B cell (primary cell): ENCODE measurements around the gene DPP10. TPM values are rescaled to one million over a fixed set of nuclear protein-coding genes. Genes with fewer than 3 reads are reported as not detected.
"Not testable (repeated sequence)": the region's sequence is repeated elsewhere in the genome, so short reads cannot be mapped to it uniquely, and the experiment has no call there.

ENCODE experiments used
- ATAC-seq: fragments of 200-7000 bp; cut with Tn5 transposase; one replicate; pipeline ENCODE4 v1.10.0; 2021; ENCODE audit warnings: low read depth, mild to moderate bottlenecking, moderate number of reproducible peaks, moderate library complexity
- CTCF ChIA-PET: fragments of 350-600 bp; sonication (Branson Sonifier 250); formaldehyde crosslinking; loops from one replicate; lab custom pipeline; 2021; ENCODE audit warnings: antibody characterized with exemption, inconsistent platforms; lab: Charles Lee
- POLR2A ChIA-PET: fragments of 350-600 bp; sonication (Branson Sonifier 250); formaldehyde crosslinking; loops from one replicate; lab custom pipeline; 2021; ENCODE audit warnings: antibody characterized with exemption; lab: Charles Lee
- DNase-seq: peaks from one replicate; pipeline ENCODE4 v3.0.0; 2013
- H2AFZ ChIP-seq: 2 replicates; pipeline ENCODE4 v1.6.1; 2012; ENCODE audit warnings: mild to moderate bottlenecking, low read depth, low read length; ENCODE audit not compliant: insufficient read depth, poor library complexity, severe bottlenecking
- H3K27ac ChIP-seq, 2 donors: 1 replicate in 1 of 2; 2 replicates in 1 of 2; pipeline ENCODE4 v1.5.1; 2012 to 2013; ENCODE audit warnings: low read length in 2 of 2, mild to moderate bottlenecking in 2 of 2, moderate library complexity in 1 of 2
- H3K27me3 ChIP-seq, 4 experiments: fragments of 200-600 bp in 1 of 4; sonication (generic) in 1 of 4; replicated peaks in 1 of 4; 1 replicate in 2 of 4; 2 replicates in 2 of 4; pipeline versions ENCODE4 v1.6.1 to v1.7.0; 2013 to 2016; ENCODE audit warnings: low read length in 3 of 4, mild to moderate bottlenecking in 2 of 4, mixed read lengths in 1 of 4, moderate library complexity in 1 of 4; ENCODE audit not compliant: insufficient read depth in 4 of 4, control insufficient read depth in 3 of 4; ENCODE audit errors: control extremely low read depth in 1 of 4
- H3K36me3 ChIP-seq, 2 experiments: replicated peaks in 1 of 2; 1 replicate in 1 of 2; 2 replicates in 1 of 2; pipeline versions ENCODE4 v1.6.1 to v1.7.1; 2013; ENCODE audit warnings: low read length in 1 of 2; ENCODE audit not compliant: insufficient read depth in 2 of 2, control insufficient read depth in 1 of 2; ENCODE audit errors: control extremely low read depth in 1 of 2, extremely low read depth in 1 of 2
- H3K4me1 ChIP-seq, 2 donors: fragments of 200-600 bp in 1 of 2; sonication (generic) in 1 of 2; 1 replicate in 1 of 2; 2 replicates in 1 of 2; pipeline versions ENCODE4 v1.5.1 to v1.6.1; 2013 to 2017; ENCODE audit warnings: low read length in 2 of 2; ENCODE audit not compliant: control insufficient read depth in 2 of 2, insufficient read depth in 2 of 2
- H3K4me2 ChIP-seq: replicated peaks from 2 replicates; pipeline ENCODE3; 2012; ENCODE audit warnings: mild to moderate bottlenecking, low read depth, low read length; ENCODE audit not compliant: poor library complexity, severe bottlenecking
- H3K4me3 ChIP-seq, 5 experiments: fragments of 200-600 bp in 1 of 5; sonication (generic) in 1 of 5; 1 replicate in 3 of 5; 2 replicates in 2 of 5; pipeline versions ENCODE4 v1.5.1 to v1.7.0; 2011 to 2016; ENCODE audit warnings: low read length in 4 of 5, mild to moderate bottlenecking in 4 of 5, low read depth in 2 of 5, control low read depth in 1 of 5, moderate library complexity in 1 of 5; ENCODE audit not compliant: insufficient read depth in 1 of 5; ENCODE audit errors: control extremely low read depth in 1 of 5, extremely low read depth in 1 of 5
- H3K79me2 ChIP-seq: fragments of 200-600 bp; sonication (generic); one replicate; pipeline ENCODE4 v1.6.0; 2016; ENCODE audit warnings: low read length; ENCODE audit not compliant: control insufficient read depth, insufficient read depth
- H3K9ac ChIP-seq: fragments of 200-600 bp; sonication (generic); 2 replicates; pipeline ENCODE4 v1.6.1; 2017; ENCODE audit warnings: mild to moderate bottlenecking, low read length, moderate library complexity
- H3K9me3 ChIP-seq, 3 donors: one replicate each; pipeline versions ENCODE4 v1.6.1 to v1.7.1; 2013; ENCODE audit warnings: low read length in 2 of 3; ENCODE audit not compliant: control insufficient read depth in 2 of 3, insufficient read depth in 1 of 3; ENCODE audit errors: control extremely low read depth in 1 of 3
- H4K20me1 ChIP-seq: 2 replicates; pipeline ENCODE4 v1.6.0; 2012; ENCODE audit warnings: mild to moderate bottlenecking, low read length; ENCODE audit not compliant: insufficient read depth, control insufficient read depth, poor library complexity, severe bottlenecking
- H3K27ac Mint-ChIP-seq: one replicate; pipeline ENCODE4 v1.8.0; 2021; ENCODE audit warnings: mixed read lengths
- H3K27me3 Mint-ChIP-seq: one replicate; pipeline ENCODE4 v1.8.0; 2021; ENCODE audit warnings: mixed read lengths
- H3K4me1 Mint-ChIP-seq: one replicate; pipeline ENCODE4 v1.8.0; 2021; ENCODE audit warnings: mixed read lengths
- H3K4me3 Mint-ChIP-seq: one replicate; pipeline ENCODE4 v1.8.0; 2021; ENCODE audit warnings: mixed read lengths
- H3K9me3 Mint-ChIP-seq: one replicate; pipeline ENCODE4 v1.8.0; 2022; ENCODE audit warnings: mixed read lengths; ENCODE audit not compliant: insufficient read depth
- EZH2 ChIP-seq: IDR thresholded peaks from 2 replicates; pipeline ENCODE4 v1.6.1; 2012; ENCODE audit warnings: borderline replicate concordance, low read depth, mild to moderate bottlenecking, moderate library complexity, low read length; ENCODE audit not compliant: insufficient read depth, poor library complexity, severe bottlenecking
- WGBS: methylation state at CpG from one replicate; pipeline ENCODE4 v1.1.5; 2013; ENCODE audit warnings: missing lambda C conversion rate; ENCODE audit not compliant: insufficient coverage; 5-methylcytosine and 5-hydroxymethylcytosine counted together
- intact Hi-C: fragments of 100-400 bp; cut with micrococcal nuclease; formaldehyde crosslinking; loops from one replicate; pipeline ENCODE4 v1.10.0; 2022
- polyA plus RNA-seq: library from polyadenylated mRNA; depleted of rRNA; stranded (reverse); fragments of >200 nt; gene quantifications from 2 replicates; pipeline ENCODE4 v1.2.3, GENCODE V29; 2012
- total RNA-seq, 2 donors: library from RNA; stranded (reverse); fragments of 120-200 nt in 1 of 2; gene quantifications; 1 replicate in 1 of 2; 2 replicates in 1 of 2; pipeline versions ENCODE4 v1.2.3 to v1.2.4, GENCODE V29; 2013 to 2022
- TF ChIP-seq, protein P1 (sequence below): fragments of 200-600 bp; IDR thresholded peaks from one replicate; pipeline ENCODE4 v1.8.0; 2022; ENCODE audit warnings: antibody characterized with exemption, mild to moderate bottlenecking

The DPP10 gene
- total and polyA plus RNA-seq, 2 donors (not counting 1 experiment from before 2014, with no cell fraction given) = not detected

DNA sequence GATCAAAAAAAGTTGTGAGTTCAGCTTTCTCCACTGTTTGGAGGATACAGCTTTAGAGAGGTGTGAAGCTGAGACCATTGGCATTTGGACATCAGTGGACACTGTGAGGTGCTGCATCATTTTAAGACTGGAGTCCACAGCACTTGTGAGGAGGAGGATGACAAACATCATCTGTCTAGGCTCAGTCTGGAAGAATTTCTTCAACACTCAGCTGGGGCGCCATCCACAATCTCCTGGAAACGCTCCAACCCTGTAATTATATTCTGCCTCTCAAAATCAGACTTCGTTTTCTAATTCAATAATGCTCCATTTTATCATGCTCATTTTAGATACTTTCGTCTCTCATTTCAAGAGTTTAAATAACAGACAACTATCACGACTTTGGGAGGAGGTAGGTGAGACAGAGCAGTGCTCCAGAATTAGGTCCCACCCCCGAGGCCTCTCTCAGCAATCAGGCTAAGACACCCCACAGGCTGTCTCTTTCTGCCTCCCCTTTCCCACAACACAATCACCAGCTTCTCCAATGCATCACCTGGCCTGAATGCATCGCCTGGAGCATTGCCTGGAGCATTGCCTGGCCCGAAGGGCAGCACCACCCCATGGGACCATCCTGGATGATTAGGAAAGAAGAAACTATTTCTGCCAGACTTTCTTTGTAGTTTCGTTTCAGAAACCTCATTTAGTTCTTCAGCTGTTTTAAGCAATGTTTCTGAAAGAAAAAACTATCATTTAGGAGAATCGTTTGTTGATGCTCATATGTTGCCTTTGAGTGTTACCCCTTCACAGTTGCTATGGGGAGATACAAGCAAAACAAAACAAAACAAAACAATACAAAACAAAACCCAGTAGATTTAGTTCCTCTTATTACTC lies 37.0 kb upstream of the DPP10 start:
- no peaks in the 10 kb centered on the region for H4K20me1 ChIP-seq
- H3K9me3 ChIP-seq = peaks cover 0 to 5% (median 0%) of the 10 kb centered on the region in 3 donors
- no peak overlapping the region for H2AFZ ChIP-seq
- ChIA-PET CTCF (no interaction called here), POLR2A (no interaction called here)
- Mint-ChIP-seq H3K27ac (no peak overlapping the region), H3K27me3 (no peaks in the 10 kb centered on the region), H3K4me1 (no peaks in the 10 kb centered on the region), H3K9me3 (no peaks in the 10 kb centered on the region), H3K4me3 (no peak overlapping the region)
- H3K4me3 ChIP-seq = no peak overlapping the region
- no peak for TF ChIP-seq EZH2
- WGBS = 82% methylated on average over 6 of the region's 10 CpGs
- H3K4me2 ChIP-seq = no peak overlapping the region
- no peak overlapping the region for H3K9ac ChIP-seq
- no peaks in the 10 kb centered on the region for H3K79me2 ChIP-seq
- no peak for DNase-seq
- H3K27me3 ChIP-seq = no peaks in the 10 kb centered on the region
- no peaks in the 10 kb centered on the region for H3K4me1 ChIP-seq
- H3K36me3 ChIP-seq = no peaks in the 10 kb centered on the region
- ATAC-seq = no peak
- intact Hi-C loops = no loop called here
- H3K27ac ChIP-seq = no peak overlapping the region

DNA sequence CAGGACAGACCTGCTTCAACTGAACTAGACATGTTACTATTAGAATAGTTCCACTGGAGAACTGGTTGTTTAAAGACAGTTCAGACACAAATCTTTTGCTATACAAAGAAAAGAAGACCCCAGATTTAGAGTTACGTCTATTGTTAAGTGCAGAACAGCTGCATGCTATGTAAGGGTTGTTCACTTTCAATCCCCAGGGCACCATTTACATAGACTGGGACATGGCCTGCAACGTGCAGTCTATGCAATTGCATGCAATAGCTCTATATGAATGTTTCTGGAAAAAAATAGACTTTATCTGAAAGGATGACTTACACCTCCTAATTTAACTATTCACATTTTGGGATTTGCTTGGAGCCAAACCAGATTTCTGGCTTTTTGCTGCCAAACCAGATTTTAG lies 36.1 kb upstream of the DPP10 start:
- H3K9me3 Mint-ChIP-seq = no peaks in the 10 kb centered on the region
- CTCF ChIA-PET = no interaction called here
- no peak overlapping the region for H3K27ac Mint-ChIP-seq

DNA sequence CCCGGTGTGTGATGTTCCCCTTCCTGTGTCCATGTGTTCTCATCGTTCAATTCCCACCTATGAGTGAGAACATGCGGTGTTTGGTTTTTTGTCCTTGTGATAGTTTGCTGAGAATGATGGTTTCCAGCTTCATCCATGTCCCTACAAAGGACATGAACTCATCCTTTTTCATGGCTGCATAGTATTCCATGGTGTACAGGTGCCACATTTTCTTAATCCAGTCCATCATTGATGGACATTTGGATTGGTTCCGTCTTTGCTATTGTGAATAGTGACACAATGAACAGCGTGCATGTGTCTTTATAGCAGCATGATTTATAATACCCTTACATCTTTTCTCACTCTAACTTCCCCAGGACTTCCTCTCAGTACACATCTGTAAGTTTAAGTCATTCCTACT lies 35.1 kb upstream of the DPP10 start:
- H3K4me3 Mint-ChIP-seq, H3K4me1 Mint-ChIP-seq, H3K36me3 ChIP-seq, H3K27me3 Mint-ChIP-seq, H3K9me3 Mint-ChIP-seq, H3K27me3 ChIP-seq, H3K9ac ChIP-seq, H3K27ac ChIP-seq, H3K9me3 ChIP-seq, H2AFZ ChIP-seq, POLR2A ChIA-PET, DNase-seq, H3K4me1 ChIP-seq, ATAC-seq, intact Hi-C loops, H3K27ac Mint-ChIP-seq, H3K4me3 ChIP-seq, H4K20me1 ChIP-seq, CTCF ChIA-PET, H3K79me2 ChIP-seq, H3K4me2 ChIP-seq: not testable (repeated sequence)
- 100% methylated on average over 2 of the region's 5 CpGs for WGBS

More for the DNA sequence above, 36.1 kb upstream of the DPP10 start:
- WGBS = no CpG with 5 or more reads among the region's 2 CpGs
- Histone ChIP-seq H3K4me2 (no peak overlapping the region), H4K20me1 (no peaks in the 10 kb centered on the region), H3K27me3 (no peaks in the 10 kb centered on the region), H3K4me3 (no peak overlapping the region), H3K4me1 (no peaks in the 10 kb centered on the region), H3K36me3 (no peaks in the 10 kb centered on the region), H3K79me2 (no peaks in the 10 kb centered on the region), H2AFZ (no peak overlapping the region), H3K27ac (no peak overlapping the region), H3K9ac (no peak overlapping the region), H3K9me3 (peaks cover 0 to 5% (median 0%) of the 10 kb centered on the region in 3 donors)
- ATAC-seq (no peak), DNase-seq (no peak)
- Mint-ChIP-seq H3K4me3 (no peak overlapping the region), H3K4me1 (no peaks in the 10 kb centered on the region), H3K27me3 (no peaks in the 10 kb centered on the region)
- POLR2A ChIA-PET = no interaction called here
- TF ChIP-seq EZH2 = no peak
- TF ChIP-seq, protein P1, sequence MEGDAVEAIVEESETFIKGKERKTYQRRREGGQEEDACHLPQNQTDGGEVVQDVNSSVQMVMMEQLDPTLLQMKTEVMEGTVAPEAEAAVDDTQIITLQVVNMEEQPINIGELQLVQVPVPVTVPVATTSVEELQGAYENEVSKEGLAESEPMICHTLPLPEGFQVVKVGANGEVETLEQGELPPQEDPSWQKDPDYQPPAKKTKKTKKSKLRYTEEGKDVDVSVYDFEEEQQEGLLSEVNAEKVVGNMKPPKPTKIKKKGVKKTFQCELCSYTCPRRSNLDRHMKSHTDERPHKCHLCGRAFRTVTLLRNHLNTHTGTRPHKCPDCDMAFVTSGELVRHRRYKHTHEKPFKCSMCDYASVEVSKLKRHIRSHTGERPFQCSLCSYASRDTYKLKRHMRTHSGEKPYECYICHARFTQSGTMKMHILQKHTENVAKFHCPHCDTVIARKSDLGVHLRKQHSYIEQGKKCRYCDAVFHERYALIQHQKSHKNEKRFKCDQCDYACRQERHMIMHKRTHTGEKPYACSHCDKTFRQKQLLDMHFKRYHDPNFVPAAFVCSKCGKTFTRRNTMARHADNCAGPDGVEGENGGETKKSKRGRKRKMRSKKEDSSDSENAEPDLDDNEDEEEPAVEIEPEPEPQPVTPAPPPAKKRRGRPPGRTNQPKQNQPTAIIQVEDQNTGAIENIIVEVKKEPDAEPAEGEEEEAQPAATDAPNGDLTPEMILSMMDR = no peak
- intact Hi-C loops = no loop called here
